ENCODE results near the gene PEAR1. TPM values are rescaled to one million over a fixed set of nuclear protein-coding genes. Genes with fewer than 3 reads are reported as not detected.

The PEAR1 gene
- total RNA-seq, 1 donor from 2014 or later = 19.0 TPM

DNA sequence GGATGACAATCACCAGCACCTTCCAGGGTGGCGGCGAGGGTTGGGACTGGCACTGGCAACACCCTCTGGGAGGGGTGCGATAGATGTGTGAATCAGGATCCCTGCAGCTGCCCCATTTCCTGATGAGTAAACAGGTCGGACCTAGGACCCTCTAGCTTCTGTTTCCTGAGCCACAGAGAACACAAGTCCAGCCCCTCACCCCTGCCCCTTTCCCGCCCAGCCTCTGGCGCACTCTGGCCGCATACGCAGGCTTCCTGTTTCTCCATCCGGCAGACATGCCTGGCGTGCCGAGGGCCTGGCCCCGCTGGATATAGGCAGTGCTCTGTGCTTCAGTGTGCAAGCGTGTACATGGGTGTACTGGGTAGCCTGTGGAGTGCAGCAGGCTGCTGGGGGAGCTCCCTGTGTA lies 4.6 kb downstream of the PEAR1 start:
- no peak overlapping the region for H3K4me3 ChIP-seq (ENCODE audit: low read depth, low read length)
- DNase-seq (ENCODE audit: low read depth) = no peak
- TF ChIP-seq CTCF (conservative IDR thresholded peaks at IDR 0.05; ENCODE audit: low read depth, low read length) = no peak

DNA sequence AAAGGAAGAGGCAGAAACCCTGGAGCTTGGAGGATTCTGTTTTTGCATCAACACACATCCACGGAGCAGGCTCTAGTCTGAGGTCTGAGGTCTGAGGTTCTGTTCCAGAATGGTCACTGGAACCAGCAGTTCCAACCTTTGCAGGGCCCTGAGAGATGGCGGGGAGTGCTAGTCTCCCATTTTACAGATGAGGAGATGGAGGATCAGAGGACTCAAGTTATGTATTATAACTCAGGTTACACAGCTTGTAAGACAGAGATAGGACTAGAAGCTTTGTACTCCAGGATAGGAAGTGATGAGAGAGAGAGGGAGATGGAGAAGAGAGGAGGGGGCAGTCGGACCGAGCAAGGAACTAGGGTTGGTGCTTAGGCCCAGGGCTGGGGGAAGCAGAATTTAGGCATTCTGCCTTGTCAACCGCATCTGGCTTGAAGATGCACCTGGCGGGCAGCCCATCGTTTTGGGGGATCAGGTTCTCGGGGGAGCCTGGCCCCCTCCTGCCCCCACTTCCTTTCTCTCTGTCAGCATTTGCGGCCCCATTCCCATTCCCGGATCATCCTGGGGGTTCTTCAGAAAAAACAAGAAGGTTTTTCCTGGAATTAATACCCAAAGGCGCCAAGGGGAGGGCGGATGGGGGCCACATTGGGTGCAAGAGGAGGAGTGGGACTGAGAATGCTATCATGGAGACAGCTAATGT lies 5.6 kb downstream of the PEAR1 start:
- DNase-seq (ENCODE audit: low read depth) = no peak
- H3K4me3 ChIP-seq (ENCODE audit: low read depth, low read length) = no peak overlapping the region
- TF ChIP-seq CTCF (conservative IDR thresholded peaks at IDR 0.05; ENCODE audit: low read depth, low read length) = no peak

DNA sequence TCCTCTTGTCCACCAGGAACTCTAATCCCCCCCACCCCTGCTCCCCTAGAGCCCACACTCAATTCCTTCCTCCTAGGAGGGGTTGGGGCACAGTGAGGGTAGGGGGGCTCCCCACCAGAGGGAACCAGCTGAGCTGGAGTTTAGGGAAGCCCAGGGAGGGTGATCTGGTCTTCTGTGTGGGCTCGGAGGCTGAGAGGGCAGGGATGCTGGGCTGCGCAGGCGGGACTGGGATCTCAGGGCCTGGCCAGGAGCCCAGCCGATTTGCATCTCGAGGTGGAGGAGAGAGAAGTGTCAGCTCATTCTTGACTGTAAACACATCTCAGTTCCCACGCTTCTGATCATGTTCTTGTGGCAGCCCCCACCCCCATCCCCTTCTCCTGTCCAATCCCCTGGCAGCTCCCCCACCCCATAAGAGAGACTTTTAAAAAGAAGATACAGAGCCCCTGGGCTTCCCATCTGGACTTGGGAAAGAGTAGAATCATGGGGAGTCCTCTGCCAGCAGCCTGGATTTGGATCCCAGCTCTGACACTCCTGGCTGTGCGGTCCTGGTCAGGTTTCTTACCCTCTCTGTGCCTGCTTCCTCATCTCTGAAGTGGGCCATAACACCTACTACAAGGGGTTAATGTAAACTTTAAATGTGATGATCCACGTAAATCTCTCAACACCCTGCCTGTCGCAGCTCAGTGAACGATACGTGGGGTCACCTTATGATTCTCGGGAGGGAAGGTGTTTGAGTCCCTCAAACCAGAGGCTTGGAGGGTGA lies 6.6 kb downstream of the PEAR1 start:
- TF ChIP-seq CTCF (conservative IDR thresholded peaks at IDR 0.05; ENCODE audit: low read depth, low read length) = no peak
- no peak overlapping the region for H3K4me3 ChIP-seq (ENCODE audit: low read depth, low read length)
- no peak for DNase-seq (ENCODE audit: low read depth)

GRCh38 chr1:156900896-156901589 lies 7.5 kb downstream of the PEAR1 start:
- H3K4me3 ChIP-seq (ENCODE audit: low read depth, low read length) = no peak overlapping the region
- no peak for TF ChIP-seq CTCF (conservative IDR thresholded peaks at IDR 0.05; ENCODE audit: low read depth, low read length)
- DNase-seq (ENCODE audit: low read depth) = no peak

- no peak for DNase-seq (ENCODE audit: low read depth)
- no peak overlapping the region for H3K4me3 ChIP-seq (ENCODE audit: low read depth, low read length)
- TF ChIP-seq CTCF (conservative IDR thresholded peaks at IDR 0.05; ENCODE audit: low read depth, low read length) = no peak
Measured at GRCh38 chr1:156901590-156901900, 8.0 kb downstream of the PEAR1 start.

DNA sequence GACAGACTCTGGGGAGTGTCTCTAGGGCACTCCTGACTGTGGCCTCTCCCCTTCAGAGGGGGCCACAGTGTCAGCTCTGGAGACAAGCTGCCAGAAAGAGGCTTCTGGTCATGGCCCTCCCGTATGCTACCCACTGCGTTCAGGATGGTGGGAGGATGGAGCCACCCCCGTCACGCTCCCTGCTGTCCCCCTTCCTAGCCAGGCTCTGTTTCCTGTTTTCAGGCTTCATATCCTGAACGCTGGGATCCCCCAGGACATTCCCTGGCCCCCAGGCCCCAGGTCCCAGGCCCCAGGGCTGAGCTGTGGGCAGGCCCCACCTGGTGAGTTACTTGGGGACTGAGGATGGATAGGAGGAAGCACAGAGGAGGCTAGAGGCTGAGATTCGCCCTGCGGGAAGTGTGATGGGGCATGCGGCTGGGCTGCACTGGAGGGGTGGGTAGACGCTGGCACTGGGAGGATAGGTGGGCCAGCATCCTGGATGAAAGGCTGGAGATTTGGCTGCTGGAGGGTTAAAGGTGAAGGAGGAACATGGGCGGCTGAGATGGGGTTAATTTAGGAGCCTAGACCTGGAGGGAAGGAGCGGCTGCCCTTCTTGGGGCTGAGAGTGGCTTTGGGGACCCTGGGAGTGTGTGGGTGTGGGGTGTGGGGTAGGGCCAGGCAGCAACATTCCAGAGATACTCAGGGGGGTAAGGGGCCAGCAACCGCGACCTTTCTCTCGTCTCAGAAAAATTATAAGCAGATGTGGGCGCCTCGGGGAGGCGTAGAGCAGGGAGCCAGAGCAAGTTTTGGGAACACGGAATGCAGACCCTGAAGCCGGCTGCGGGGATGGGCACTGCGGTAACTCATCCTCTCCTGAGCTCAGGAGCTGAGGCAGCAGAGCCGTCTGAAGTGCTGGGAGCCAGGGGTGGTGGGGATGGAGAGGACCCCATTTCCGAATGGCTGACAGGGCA lies 8.7 kb downstream of the PEAR1 start:
- H3K4me3 ChIP-seq (ENCODE audit: low read depth, low read length) = no peak overlapping the region
- no peak for DNase-seq (ENCODE audit: low read depth)
- TF ChIP-seq CTCF (conservative IDR thresholded peaks at IDR 0.05; ENCODE audit: low read depth, low read length) = no peak
